OCI-LY1 (cell line): ENCODE results near the gene PCA3.

ENCODE experiments used
- H2AFZ ChIP-seq: fragments of 200-600 bp; sonication (generic), shearing (Covaris generic); 2 replicates; pipeline ENCODE4 v1.6.0; 2014; ENCODE audit warnings: antibody characterized with exemption, mild to moderate bottlenecking, low read length
- H3F3A ChIP-seq: fragments of 200-600 bp; sonication (generic), shearing (Covaris generic); 2 replicates; pipeline ENCODE4 v1.6.0; 2014; ENCODE audit warnings: mild to moderate bottlenecking, antibody characterized with exemption, low read length, moderate library complexity; ENCODE audit not compliant: insufficient read depth
- H3K27ac ChIP-seq: fragments of 200-600 bp; sonication (generic); 2 replicates; pipeline ENCODE4 v1.5.1; 2014; ENCODE audit warnings: low read length, mixed run types, mild to moderate bottlenecking, low read depth; ENCODE audit not compliant: poor library complexity, severe bottlenecking
- H3K27me3 ChIP-seq: fragments of 200-600 bp; sonication (generic); 2 replicates; pipeline ENCODE4 v1.6.0; 2014; ENCODE audit warnings: antibody characterized with exemption, mild to moderate bottlenecking, low read length, moderate library complexity; ENCODE audit not compliant: insufficient read depth
- H3K36me3 ChIP-seq: fragments of 200-600 bp; sonication (generic); 2 replicates; pipeline ENCODE4 v1.6.1; 2014; ENCODE audit warnings: mild to moderate bottlenecking, antibody characterized with exemption, low read length, moderate library complexity, mixed read lengths; ENCODE audit not compliant: insufficient read depth
- H3K4me1 ChIP-seq: fragments of 200-600 bp; sonication (generic); 2 replicates; pipeline ENCODE4 v1.5.1; 2014; ENCODE audit warnings: mild to moderate bottlenecking, low read length, moderate library complexity; ENCODE audit not compliant: insufficient read depth, severe bottlenecking
- H3K4me2 ChIP-seq: fragments of 200-600 bp; sonication (generic), shearing (Covaris generic); 2 replicates; pipeline ENCODE4 v1.6.1; 2014; ENCODE audit warnings: low read length
- H3K4me3 ChIP-seq: fragments of 200-600 bp; sonication (generic); 2 replicates; pipeline ENCODE4 v1.5.1; 2014; ENCODE audit warnings: low read length, low read depth, mild to moderate bottlenecking, mixed read lengths; ENCODE audit not compliant: poor library complexity, severe bottlenecking
- H3K79me2 ChIP-seq: fragments of 200-600 bp; shearing (Covaris generic); 2 replicates; pipeline ENCODE4 v1.6.1; 2016; ENCODE audit warnings: mixed run types, low read length, mixed read lengths; ENCODE audit not compliant: insufficient read depth
- H3K9ac ChIP-seq: fragments of 200-600 bp; sonication (generic), shearing (Covaris generic); 2 replicates; pipeline ENCODE4 v1.6.1; 2014; ENCODE audit warnings: mild to moderate bottlenecking, low read length, mixed read lengths
- H3K9me2 ChIP-seq: fragments of 200-600 bp; sonication (generic), shearing (Covaris generic); 2 replicates; pipeline ENCODE4 v1.6.1; 2014; ENCODE audit warnings: low read depth, mild to moderate bottlenecking, low read length, mixed read lengths
- H3K9me3 ChIP-seq: fragments of 200-600 bp; shearing (Covaris generic); 2 replicates; pipeline ENCODE4 v1.6.1; 2014; ENCODE audit warnings: low read length, mixed read lengths
- H4K20me1 ChIP-seq: fragments of 200-600 bp; sonication (generic), shearing (Covaris generic); 2 replicates; pipeline ENCODE4 v1.6.0; 2016; ENCODE audit warnings: mild to moderate bottlenecking, low read length; ENCODE audit not compliant: insufficient read depth
- CTCF ChIP-seq: fragments of 200-600 bp; sonication (generic), shearing (Covaris generic); IDR thresholded peaks from 2 replicates; pipeline ENCODE4 v1.5.1; 2017; ENCODE audit warnings: mild to moderate bottlenecking, antibody characterized with exemption, low read length, moderate library complexity, mixed read lengths
- EZH2 ChIP-seq: fragments of 200-600 bp; sonication (generic), shearing (Covaris generic); IDR thresholded peaks from 2 replicates; pipeline ENCODE4 v1.8.0; 2017; ENCODE audit warnings: borderline replicate concordance, mixed run types, mild to moderate bottlenecking, antibody characterized with exemption, low read length, moderate library complexity, mixed read lengths

The PCA3 gene

DNA sequence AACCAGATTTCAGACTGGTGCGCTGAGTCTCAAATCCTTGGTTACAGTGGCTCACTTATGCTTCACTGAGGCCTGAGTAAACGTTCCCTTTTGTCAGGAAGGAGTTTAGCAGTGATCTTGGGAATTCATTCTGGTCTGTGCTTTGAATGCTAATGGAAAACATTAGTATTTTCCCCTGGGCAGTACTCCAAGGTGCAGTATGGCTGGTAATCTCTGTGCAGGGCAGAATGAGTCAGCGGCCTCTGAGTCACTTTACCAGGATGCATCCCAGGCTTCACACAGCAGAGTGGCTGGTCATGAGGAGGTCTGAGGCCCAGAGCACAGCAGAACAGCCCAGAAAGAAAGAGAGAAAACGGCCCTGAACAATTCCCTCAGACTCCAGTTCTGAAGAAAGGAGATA lies 54.0 kb downstream of the PCA3 start:
- Histone ChIP-seq H3K9ac (no peak overlapping the region), H3F3A (no peaks in the 10 kb centered on the region), H3K27ac (no peak overlapping the region)

DNA sequence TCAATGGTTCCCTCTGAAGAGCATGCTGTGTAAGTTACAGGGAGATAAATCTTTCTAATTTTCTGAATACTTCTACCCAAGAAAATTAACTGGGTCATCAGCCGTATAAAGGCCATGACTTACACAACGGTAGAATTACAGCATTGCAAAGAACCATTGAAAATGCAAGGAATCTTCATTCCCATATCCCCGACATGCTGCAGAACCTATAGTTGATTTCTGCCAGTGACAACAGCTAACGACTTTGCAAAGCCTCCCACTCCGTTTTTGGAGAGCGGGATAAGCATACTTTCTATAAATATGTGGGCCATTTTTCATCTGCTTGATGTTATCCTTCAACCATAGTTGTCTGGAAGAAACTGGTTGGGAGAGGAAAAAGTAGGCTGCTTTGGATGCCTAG lies 56.2 kb downstream of the PCA3 start:
- no peaks in the 10 kb centered on the region for H4K20me1 ChIP-seq
- no peak overlapping the region for H3K4me2 ChIP-seq
- H3K36me3 ChIP-seq: no peaks in the 10 kb centered on the region
- no peaks in the 10 kb centered on the region for H3F3A ChIP-seq
- no peak overlapping the region for H3K4me3 ChIP-seq
- H3K9me3 ChIP-seq: no peaks in the 10 kb centered on the region
- H3K79me2 ChIP-seq: no peaks in the 10 kb centered on the region
- no peaks in the 10 kb centered on the region for H3K27me3 ChIP-seq
- TF ChIP-seq CTCF (no peak), EZH2 (no peak)
- no peaks in the 10 kb centered on the region for H3K4me1 ChIP-seq
- no peak overlapping the region for H3K9ac ChIP-seq
- no peak overlapping the region for H2AFZ ChIP-seq
- H3K9me2 ChIP-seq: no peaks in the 10 kb centered on the region
- H3K27ac ChIP-seq: no peak overlapping the region

More for the DNA sequence above, 54.0 kb downstream of the PCA3 start:
- Histone ChIP-seq H3K9me2 (no peaks in the 10 kb centered on the region), H3K36me3 (no peaks in the 10 kb centered on the region), H3K4me1 (no peaks in the 10 kb centered on the region), H4K20me1 (no peaks in the 10 kb centered on the region), H3K4me2 (no peak overlapping the region), H3K27me3 (no peaks in the 10 kb centered on the region), H3K79me2 (no peaks in the 10 kb centered on the region), H2AFZ (no peak overlapping the region), H3K4me3 (no peak overlapping the region), H3K9me3 (no peaks in the 10 kb centered on the region)
- TF ChIP-seq EZH2 (no peak), CTCF (no peak)

DNA sequence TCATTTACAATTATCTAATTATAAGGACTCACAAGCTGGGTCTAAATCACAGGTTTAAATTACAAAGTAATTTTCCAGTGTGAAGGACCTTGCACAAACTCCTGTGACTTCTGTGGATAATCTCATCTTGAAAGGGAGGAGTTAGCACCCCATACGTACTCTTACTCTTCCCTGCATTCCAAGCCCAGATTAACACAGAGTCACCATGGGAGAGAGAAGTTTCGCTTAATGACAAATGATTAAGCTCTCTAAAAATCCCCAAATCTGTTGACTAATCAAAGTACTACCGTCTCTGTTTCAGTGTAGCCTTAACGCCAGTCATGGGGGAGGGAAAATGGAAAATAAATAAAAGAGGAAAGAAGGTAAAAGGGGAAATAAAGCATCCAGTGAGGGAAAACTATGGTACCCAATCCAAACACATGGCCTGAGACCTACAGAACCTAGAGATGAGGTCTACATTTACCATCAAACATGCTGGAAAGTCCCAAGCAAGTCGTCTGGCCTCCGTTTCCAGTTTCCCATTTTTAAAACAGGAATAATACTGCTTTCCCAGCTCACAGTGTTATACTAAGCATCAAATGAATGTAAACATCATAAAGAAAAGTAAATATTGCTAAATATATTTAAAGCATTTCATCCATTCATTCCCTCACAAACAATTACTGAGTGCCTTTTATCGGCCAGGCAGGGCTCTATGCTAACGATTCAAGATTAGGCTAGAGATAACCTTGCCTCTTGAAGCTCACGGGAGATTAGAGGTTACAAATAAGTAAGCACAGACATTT lies 63.2 kb downstream of the PCA3 start:
- Histone ChIP-seq H3F3A (no peaks in the 10 kb centered on the region), H3K9me3 (no peaks in the 10 kb centered on the region), H3K27me3 (no peaks in the 10 kb centered on the region), H3K4me3 (no peak overlapping the region), H3K79me2 (no peaks in the 10 kb centered on the region), H3K9me2 (no peaks in the 10 kb centered on the region), H3K9ac (no peak overlapping the region), H3K4me2 (no peak overlapping the region), H4K20me1 (no peaks in the 10 kb centered on the region), H3K36me3 (no peaks in the 10 kb centered on the region), H3K27ac (no peak overlapping the region), H2AFZ (no peak overlapping the region), H3K4me1 (no peaks in the 10 kb centered on the region)
- TF ChIP-seq CTCF (no peak), EZH2 (no peak)
